PC-9 (cell line): ENCODE results near the gene USP2.

Experiments used
- CTCF ChIP-seq: fragments of 200-600 bp; sonication (generic); conservative IDR thresholded peaks from 2 replicates; pipeline ENCODE4 v1.6.1; 2017; ENCODE audit warnings: mixed run types, antibody characterized with exemption, mild to moderate bottlenecking, moderate library complexity
- EZH2 ChIP-seq: fragments of 200-600 bp; sonication (generic); IDR thresholded peaks from 2 replicates; pipeline ENCODE4 v1.8.0; 2017; ENCODE audit warnings: antibody characterized with exemption, low read depth

- TF ChIP-seq CTCF (no peak), EZH2 (no peak)
These were observed 51.3 kb downstream of the USP2 start for GRCh38 chr11:119330237-119330636.
